ENCODE measurements around the gene RPUSD1. TPM values are rescaled to one million over a fixed set of nuclear protein-coding genes. Genes with fewer than 3 reads are reported as not detected.
"Not testable (repeated sequence)": the region's sequence is repeated elsewhere in the genome, so short reads cannot be mapped to it uniquely, and the experiment has no call there.

RPUSD1 gene
- total RNA-seq, 1 donor = 42.5 TPM

- peak; percentile 49 to 67 (median 63) for DNase-seq (ENCODE audit: low read depth in 2 of 3, low spot score in 2 of 3)
Observed at GRCh38 chr16:785563-786535, 2.3 kb downstream of the RPUSD1 start.

GRCh38 chr16:784431-784830, 3.8 kb downstream of the RPUSD1 start:
- DNase-seq (ENCODE audit: low read depth in 2 of 3, low spot score in 2 of 3) = no peak

- no peak for DNase-seq (ENCODE audit: low read depth in 2 of 3, low spot score in 2 of 3)
Observed at GRCh38 chr16:783404-784161, 4.6 kb downstream of the RPUSD1 start.

GRCh38 chr16:782766-783403, 5.3 kb downstream of the RPUSD1 start:
- no peak for DNase-seq (ENCODE audit: low read depth in 2 of 3, low spot score in 2 of 3)

GRCh38 chr16:782258-782657, 5.9 kb downstream of the RPUSD1 start:
- DNase-seq (ENCODE audit: low read depth in 2 of 3, low spot score in 2 of 3) = no peak

- DNase-seq (ENCODE audit: low read depth in 2 of 3, low spot score in 2 of 3) = no peak
Observed at GRCh38 chr16:781346-782010, 6.7 kb downstream of the RPUSD1 start.

GRCh38 chr16:780296-780695, 7.9 kb downstream of the RPUSD1 start:
- DNase-seq (ENCODE audit: low read depth in 2 of 3, low spot score in 2 of 3) = no peak

- no peak for DNase-seq (ENCODE audit: low read depth in 2 of 3, low spot score in 2 of 3)
Observed at GRCh38 chr16:779561-779960, 8.6 kb downstream of the RPUSD1 start.

- DNase-seq (ENCODE audit: low read depth in 2 of 3, low spot score in 2 of 3) = no peak
Observed at GRCh38 chr16:778909-779527, 9.2 kb downstream of the RPUSD1 start.

- no peak for DNase-seq (ENCODE audit: low read depth in 2 of 3, low spot score in 2 of 3)
Observed at GRCh38 chr16:778447-778846, 9.7 kb downstream of the RPUSD1 start.

GRCh38 chr16:777826-778225, 10.4 kb downstream of the RPUSD1 start:
- DNase-seq (ENCODE audit: low read depth in 2 of 3, low spot score in 2 of 3) = no peak

- no peak for DNase-seq (ENCODE audit: low read depth in 2 of 3, low spot score in 2 of 3)
Observed at GRCh38 chr16:776824-777223, 11.4 kb downstream of the RPUSD1 start.

GRCh38 chr16:776298-776697, 11.9 kb downstream of the RPUSD1 start:
- not testable (repeated sequence) for DNase-seq (ENCODE audit: low read depth in 2 of 3, low spot score in 2 of 3)

GRCh38 chr16:775236-775796, 12.9 kb downstream of the RPUSD1 start:
- no peak for DNase-seq (ENCODE audit: low read depth in 2 of 3, low spot score in 2 of 3)

- DNase-seq (ENCODE audit: low read depth in 2 of 3, low spot score in 2 of 3) = no peak
Observed at GRCh38 chr16:774086-775001, 13.8 kb downstream of the RPUSD1 start.

- no peak for DNase-seq (ENCODE audit: low read depth in 2 of 3, low spot score in 2 of 3)
Observed at GRCh38 chr16:772959-773358, 15.2 kb downstream of the RPUSD1 start.

GRCh38 chr16:770411-770810, 17.8 kb downstream of the RPUSD1 start:
- no peak for DNase-seq (ENCODE audit: low read depth in 2 of 3, low spot score in 2 of 3)

- no peak for DNase-seq (ENCODE audit: low read depth in 2 of 3, low spot score in 2 of 3)
Observed at GRCh38 chr16:769934-770333, 18.2 kb downstream of the RPUSD1 start.

Data from hematopoietic multipotent progenitor cell (in vitro differentiated cells).